Ishikawa (cell line): ENCODE results near the gene APOA5.

Source experiments
- CEBPB ChIP-seq: IDR thresholded peaks from 2 replicates; pipeline ENCODE4 v1.6.1; 2012
- CREB1 ChIP-seq: IDR thresholded peaks from 2 replicates; pipeline ENCODE4 v1.6.1; 2012; ENCODE audit warnings: low read depth
- EGR1 ChIP-seq: IDR thresholded peaks from 2 replicates; pipeline ENCODE4 v1.6.1; 2012
- EP300 ChIP-seq: IDR thresholded peaks from 2 replicates; pipeline ENCODE4 v1.6.1; 2012; ENCODE audit warnings: borderline replicate concordance
- NFIC ChIP-seq: IDR thresholded peaks from 2 replicates; pipeline ENCODE4 v1.6.1; 2012
- TAF1 ChIP-seq: IDR thresholded peaks from 2 replicates; pipeline ENCODE4 v1.6.1; 2012; ENCODE audit warnings: low read depth, mild to moderate bottlenecking
- TCF12 ChIP-seq: IDR thresholded peaks from 2 replicates; pipeline ENCODE4 v1.6.1; 2012; ENCODE audit warnings: low read depth
- TEAD4 ChIP-seq: IDR thresholded peaks from 2 replicates; pipeline ENCODE4 v1.6.1; 2012
- YY1 ChIP-seq: IDR thresholded peaks from 2 replicates; pipeline ENCODE4 v1.6.1; 2012; ENCODE audit warnings: low read depth
- ZBTB7A ChIP-seq: IDR thresholded peaks from 2 replicates; pipeline ENCODE4 v1.6.1; 2012; ENCODE audit warnings: low read depth
- TF ChIP-seq, protein P1 (sequence below): IDR thresholded peaks from 2 replicates; pipeline ENCODE4 v1.6.1; 2012
- TF ChIP-seq, protein P2 (sequence below): IDR thresholded peaks from 2 replicates; pipeline ENCODE4 v1.6.1; 2012; ENCODE audit warnings: low read depth, mild to moderate bottlenecking
- TF ChIP-seq, protein P3 (sequence below): IDR thresholded peaks from 2 replicates; pipeline ENCODE4 v1.6.1; 2012

DNA sequence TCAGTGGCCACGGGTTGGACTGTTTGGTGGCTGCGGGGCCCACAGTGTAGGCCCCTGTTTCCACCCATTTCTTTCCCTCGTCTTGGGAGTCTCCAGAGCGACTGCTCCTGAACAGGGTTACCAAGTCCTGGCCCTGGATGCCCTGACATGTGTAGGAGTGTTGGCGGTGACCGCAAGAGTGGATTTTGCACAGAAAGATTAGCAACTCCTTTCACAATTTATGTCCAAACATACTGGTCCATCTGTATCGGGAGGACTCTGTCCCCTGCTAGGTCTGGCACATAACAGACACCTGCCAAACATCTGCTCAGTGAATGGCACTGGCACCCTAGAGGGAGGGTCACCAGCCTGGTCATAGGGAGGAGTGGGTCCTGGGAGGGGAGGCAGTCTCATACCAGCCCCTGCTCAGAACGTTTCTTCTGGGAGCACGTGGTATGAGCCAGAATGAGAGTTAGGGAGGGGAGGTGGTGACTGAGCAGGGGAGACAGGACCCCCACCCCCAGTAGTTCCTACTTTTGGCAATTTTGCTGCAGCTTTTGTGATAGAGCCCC is 49.1 kb upstream of the APOA5 start:
- no peak for TF ChIP-seq EP300
- no peak for TF ChIP-seq CREB1
- TF ChIP-seq, protein P1, sequence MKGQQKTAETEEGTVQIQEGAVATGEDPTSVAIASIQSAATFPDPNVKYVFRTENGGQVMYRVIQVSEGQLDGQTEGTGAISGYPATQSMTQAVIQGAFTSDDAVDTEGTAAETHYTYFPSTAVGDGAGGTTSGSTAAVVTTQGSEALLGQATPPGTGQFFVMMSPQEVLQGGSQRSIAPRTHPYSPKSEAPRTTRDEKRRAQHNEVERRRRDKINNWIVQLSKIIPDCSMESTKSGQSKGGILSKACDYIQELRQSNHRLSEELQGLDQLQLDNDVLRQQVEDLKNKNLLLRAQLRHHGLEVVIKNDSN = no peak
- TF ChIP-seq EGR1 = no peak
- no peak for TF ChIP-seq TAF1
- TF ChIP-seq, protein P2, sequence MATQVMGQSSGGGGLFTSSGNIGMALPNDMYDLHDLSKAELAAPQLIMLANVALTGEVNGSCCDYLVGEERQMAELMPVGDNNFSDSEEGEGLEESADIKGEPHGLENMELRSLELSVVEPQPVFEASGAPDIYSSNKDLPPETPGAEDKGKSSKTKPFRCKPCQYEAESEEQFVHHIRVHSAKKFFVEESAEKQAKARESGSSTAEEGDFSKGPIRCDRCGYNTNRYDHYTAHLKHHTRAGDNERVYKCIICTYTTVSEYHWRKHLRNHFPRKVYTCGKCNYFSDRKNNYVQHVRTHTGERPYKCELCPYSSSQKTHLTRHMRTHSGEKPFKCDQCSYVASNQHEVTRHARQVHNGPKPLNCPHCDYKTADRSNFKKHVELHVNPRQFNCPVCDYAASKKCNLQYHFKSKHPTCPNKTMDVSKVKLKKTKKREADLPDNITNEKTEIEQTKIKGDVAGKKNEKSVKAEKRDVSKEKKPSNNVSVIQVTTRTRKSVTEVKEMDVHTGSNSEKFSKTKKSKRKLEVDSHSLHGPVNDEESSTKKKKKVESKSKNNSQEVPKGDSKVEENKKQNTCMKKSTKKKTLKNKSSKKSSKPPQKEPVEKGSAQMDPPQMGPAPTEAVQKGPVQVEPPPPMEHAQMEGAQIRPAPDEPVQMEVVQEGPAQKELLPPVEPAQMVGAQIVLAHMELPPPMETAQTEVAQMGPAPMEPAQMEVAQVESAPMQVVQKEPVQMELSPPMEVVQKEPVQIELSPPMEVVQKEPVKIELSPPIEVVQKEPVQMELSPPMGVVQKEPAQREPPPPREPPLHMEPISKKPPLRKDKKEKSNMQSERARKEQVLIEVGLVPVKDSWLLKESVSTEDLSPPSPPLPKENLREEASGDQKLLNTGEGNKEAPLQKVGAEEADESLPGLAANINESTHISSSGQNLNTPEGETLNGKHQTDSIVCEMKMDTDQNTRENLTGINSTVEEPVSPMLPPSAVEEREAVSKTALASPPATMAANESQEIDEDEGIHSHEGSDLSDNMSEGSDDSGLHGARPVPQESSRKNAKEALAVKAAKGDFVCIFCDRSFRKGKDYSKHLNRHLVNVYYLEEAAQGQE = no peak
- TF ChIP-seq YY1 = no peak
- TF ChIP-seq CEBPB = no peak
- TF ChIP-seq TEAD4 = no peak
- TF ChIP-seq, protein P3, sequence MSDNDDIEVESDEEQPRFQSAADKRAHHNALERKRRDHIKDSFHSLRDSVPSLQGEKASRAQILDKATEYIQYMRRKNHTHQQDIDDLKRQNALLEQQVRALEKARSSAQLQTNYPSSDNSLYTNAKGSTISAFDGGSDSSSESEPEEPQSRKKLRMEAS = no peak
- TF ChIP-seq ZBTB7A = no peak
- no peak for TF ChIP-seq TCF12
- no peak for TF ChIP-seq NFIC
